Hepatocyte (in vitro differentiated cells): Measurements from ENCODE around the gene KRT86. TPM values are rescaled to one million over a fixed set of nuclear protein-coding genes. Genes with fewer than 3 reads are reported as not detected.

Experiments
- DNase-seq: peaks from one replicate; pipeline ENCODE4 v3.0.0-alpha.2; 2016; ENCODE audit warnings: low spot score
- H2AFZ ChIP-seq: fragments of 200-600 bp; sonication (generic); 2 replicates; pipeline ENCODE4 v1.6.0; 2016; ENCODE audit warnings: antibody characterized with exemption, mild to moderate bottlenecking
- H3K27ac ChIP-seq: fragments of 200-600 bp; sonication (generic); 2 replicates; pipeline ENCODE4 v1.5.1; 2016; ENCODE audit warnings: mild to moderate bottlenecking
- H3K27me3 ChIP-seq: fragments of 200-600 bp; sonication (generic); 2 replicates; pipeline ENCODE4 v1.6.1; 2016
- H3K36me3 ChIP-seq: fragments of 200-600 bp; sonication (generic); replicated peaks from 2 replicates; pipeline ENCODE4 v1.5.1; 2016; ENCODE audit warnings: low read depth; ENCODE audit not compliant: insufficient read depth
- H3K4me1 ChIP-seq: fragments of 200-600 bp; sonication (generic); 2 replicates; pipeline ENCODE4 v1.5.1; 2016; ENCODE audit warnings: mild to moderate bottlenecking, moderate library complexity; ENCODE audit not compliant: insufficient read depth
- H3K4me2 ChIP-seq: fragments of 200-600 bp; sonication (generic); 2 replicates; pipeline ENCODE4 v1.6.0; 2016
- H3K4me3 ChIP-seq: fragments of 200-600 bp; sonication (generic); 2 replicates; pipeline ENCODE4 v1.5.1; 2016; ENCODE audit warnings: mild to moderate bottlenecking
- H3K79me2 ChIP-seq: fragments of 200-600 bp; sonication (generic); 2 replicates; pipeline ENCODE4 v1.6.0; 2017; ENCODE audit warnings: mild to moderate bottlenecking
- H3K9me2 ChIP-seq: fragments of 200-600 bp; sonication (generic); replicated peaks from 2 replicates; pipeline ENCODE4 v1.6.0; 2017; ENCODE audit warnings: mild to moderate bottlenecking; ENCODE audit not compliant: insufficient read depth
- H3K9me3 ChIP-seq: fragments of 200-600 bp; sonication (generic); 2 replicates; pipeline ENCODE4 v1.5.1; 2016; ENCODE audit warnings: low read depth, mild to moderate bottlenecking
- H4K20me1 ChIP-seq: fragments of 200-600 bp; sonication (generic); 2 replicates; pipeline ENCODE4 v1.6.0; 2016; ENCODE audit warnings: mild to moderate bottlenecking; ENCODE audit not compliant: insufficient read depth, poor library complexity, severe bottlenecking
- CTCF ChIP-seq: fragments of 200-600 bp; sonication (generic); IDR thresholded peaks from 2 replicates; pipeline ENCODE4 v1.5.1; 2016; ENCODE audit warnings: antibody characterized with exemption, mild to moderate bottlenecking; ENCODE audit not compliant: poor library complexity
- EZH2 ChIP-seq: fragments of 200-600 bp; sonication (generic); IDR thresholded peaks from 2 replicates; pipeline ENCODE4 v1.6.1; 2016; ENCODE audit warnings: antibody characterized with exemption, mild to moderate bottlenecking, borderline replicate concordance
- EZH2phosphoT487 ChIP-seq: fragments of 200-600 bp; sonication (generic); IDR thresholded peaks from one replicate; pipeline ENCODE4 v1.6.1; 2018; ENCODE audit warnings: antibody characterized with exemption, mild to moderate bottlenecking, low read depth, moderate library complexity; ENCODE audit not compliant: unreplicated experiment, severe bottlenecking
- WGBS: methylation state at CpG from one replicate; pipeline ENCODE4 v1.1.6; 2016; ENCODE audit warnings: low lambda C conversion rate; ENCODE audit errors: missing lambda C conversion rate; 5-methylcytosine and 5-hydroxymethylcytosine counted together
- polyA plus RNA-seq: library from polyadenylated mRNA; unstranded; fragments of >200 nt; fragmentation: Nextera tagmentation; extraction: Ambion mirVana; gene quantifications from 2 replicates; pipeline ENCODE4 v1.2.1, GENCODE V29; 2016
- total RNA-seq: library from RNA; depleted of rRNA; stranded (reverse); fragments of >200 nt; gene quantifications from 2 replicates; pipeline ENCODE4 v1.2.3, GENCODE V29; 2014

KRT86 gene
- total and polyA plus RNA-seq, 2 experiments from 2014 or later = 0.40 TPM; not detected in 1

- no peaks in the 10 kb centered on the region for H4K20me1 ChIP-seq
- WGBS = 43% methylated on average over 11 of the region's 11 CpGs
- no peaks in the 10 kb centered on the region for H3K9me2 ChIP-seq
- no peaks in the 10 kb centered on the region for H3K4me1 ChIP-seq
- peak; percentile 83 for DNase-seq
- no peak overlapping the region for H2AFZ ChIP-seq
- H3K79me2 ChIP-seq = no peaks in the 10 kb centered on the region
- H3K4me2 ChIP-seq = no peak overlapping the region
- H3K27me3 ChIP-seq = peaks cover 4% of the 10 kb centered on the region
- H3K36me3 ChIP-seq = no peaks in the 10 kb centered on the region
- no peak overlapping the region for H3K27ac ChIP-seq
- TF ChIP-seq EZH2phosphoT487 (no peak), CTCF (peak; percentile 70), EZH2 (no peak)
- no peak overlapping the region for H3K4me3 ChIP-seq
- H3K9me3 ChIP-seq = no peaks in the 10 kb centered on the region
These were observed 52.8 kb downstream of the KRT86 start for GRCh38 chr12:52327052-52327829.

GRCh38 chr12:52327830-52328500, 53.5 kb downstream of the KRT86 start:
- no peaks in the 10 kb centered on the region for H3K79me2 ChIP-seq
- no peaks in the 10 kb centered on the region for H3K36me3 ChIP-seq
- H3K9me3 ChIP-seq = no peaks in the 10 kb centered on the region
- no peak for DNase-seq
- no peak overlapping the region for H3K4me3 ChIP-seq
- TF ChIP-seq EZH2phosphoT487 (no peak), CTCF (no peak), EZH2 (no peak)
- H2AFZ ChIP-seq = no peak overlapping the region
- no peak overlapping the region for H3K4me2 ChIP-seq
- H3K27me3 ChIP-seq = peaks cover 1% of the 10 kb centered on the region
- WGBS = 80% methylated on average over 10 of the region's 10 CpGs
- no peak overlapping the region for H3K27ac ChIP-seq
- no peaks in the 10 kb centered on the region for H3K9me2 ChIP-seq
- no peaks in the 10 kb centered on the region for H3K4me1 ChIP-seq
- no peaks in the 10 kb centered on the region for H4K20me1 ChIP-seq

- H4K20me1 ChIP-seq = no peaks in the 10 kb centered on the region
- no peaks in the 10 kb centered on the region for H3K9me3 ChIP-seq
- H3K79me2 ChIP-seq = no peaks in the 10 kb centered on the region
- TF ChIP-seq EZH2 = no peak
- no peak for TF ChIP-seq CTCF
- no peak for TF ChIP-seq EZH2phosphoT487
- H3K4me3 ChIP-seq = no peak overlapping the region
- no peak overlapping the region for H3K27ac ChIP-seq
- no peaks in the 10 kb centered on the region for H3K36me3 ChIP-seq
- WGBS = 0% methylated on average over 1 of the region's 1 CpG
- no peaks in the 10 kb centered on the region for H3K4me1 ChIP-seq
- DNase-seq = no peak
- no peak overlapping the region for H2AFZ ChIP-seq
- H3K27me3 ChIP-seq = no peaks in the 10 kb centered on the region
- no peak overlapping the region for H3K4me2 ChIP-seq
- no peaks in the 10 kb centered on the region for H3K9me2 ChIP-seq
These were observed 56.6 kb downstream of the KRT86 start for GRCh38 chr12:52331039-52331438.
